WTC11 (cell line): ENCODE data around the gene AKR1C3. TPM values are rescaled to one million over a fixed set of nuclear protein-coding genes. Genes with fewer than 3 reads are reported as not detected.

ENCODE experiments used
- ATAC-seq: fragments of 200-7000 bp; cut with Tn5 transposase; 2 replicates; pipeline ENCODE4 v1.10.0; 2021; ENCODE audit warnings: mild to moderate bottlenecking, moderate library complexity
- CTCF ChIA-PET: fragments of 300-600 bp; sonication (Branson Sonifier 250); formaldehyde crosslinking; loops from one replicate; lab custom pipeline; 2021; ENCODE audit warnings: antibody characterized with exemption; lab: Charles Lee
- POLR2A ChIA-PET: fragments of 350-600 bp; sonication (Branson Sonifier 250); formaldehyde crosslinking; loops from one replicate; lab custom pipeline; 2021; ENCODE audit warnings: antibody characterized with exemption; lab: Charles Lee
- DNase-seq: peaks from one replicate; pipeline ENCODE4 v3.0.0; 2021; ENCODE audit warnings: low spot score
- H3K27ac Mint-ChIP-seq: 2 replicates; pipeline ENCODE4 v1.8.0; 2021; ENCODE audit warnings: mixed read lengths
- H3K27me3 Mint-ChIP-seq: 2 replicates; pipeline ENCODE4 v1.8.0; 2021; ENCODE audit warnings: low read depth, mild to moderate bottlenecking, moderate library complexity, mixed read lengths
- H3K36me3 Mint-ChIP-seq: 2 replicates; pipeline ENCODE4 v1.8.0; 2021; ENCODE audit warnings: mixed read lengths
- H3K4me1 Mint-ChIP-seq: 2 replicates; pipeline ENCODE4 v1.8.0; 2022; ENCODE audit warnings: mixed read lengths
- H3K4me3 Mint-ChIP-seq: 2 replicates; pipeline ENCODE4 v1.8.0; 2021; ENCODE audit warnings: mild to moderate bottlenecking, moderate library complexity, mixed read lengths
- H3K9me3 Mint-ChIP-seq: 2 replicates; pipeline ENCODE4 v1.8.0; 2021; ENCODE audit warnings: mixed read lengths
- AFF4 ChIP-seq: sonication (generic); formaldehyde crosslinking; IDR thresholded peaks from 2 replicates; pipeline ENCODE4 v1.8.1; 2023; ENCODE audit warnings: mild to moderate bottlenecking, missing genetic modification reagents, borderline replicate concordance
- ATF3 ChIP-seq: sonication (generic); formaldehyde crosslinking; conservative IDR thresholded peaks from 2 replicates; pipeline ENCODE4 v1.8.1; 2022; ENCODE audit warnings: mild to moderate bottlenecking, missing genetic modification reagents
- E2F5 ChIP-seq: sonication (generic); formaldehyde crosslinking; IDR thresholded peaks from 2 replicates; pipeline ENCODE4 v1.8.1; 2022; ENCODE audit warnings: mild to moderate bottlenecking, moderate library complexity, missing genetic modification reagents
- FOXJ3 ChIP-seq: sonication (generic); formaldehyde crosslinking; IDR thresholded peaks from 2 replicates; pipeline ENCODE4 v1.9.0; 2021; ENCODE audit warnings: missing genetic modification reagents, mild to moderate bottlenecking, borderline replicate concordance
- FOXK1 ChIP-seq: sonication (generic); formaldehyde crosslinking; IDR thresholded peaks from 2 replicates; pipeline ENCODE4 v1.8.0; 2022; ENCODE audit warnings: mild to moderate bottlenecking, moderate library complexity, missing genetic modification reagents
- GTF2I ChIP-seq: fragments of 250-450 bp; sonication (Bioruptor Pico); conservative IDR thresholded peaks from 2 replicates; pipeline ENCODE4 v1.4.0; 2021; ENCODE audit warnings: mild to moderate bottlenecking
- HMGXB4 ChIP-seq: sonication (generic); formaldehyde crosslinking; IDR thresholded peaks from 2 replicates; pipeline ENCODE4 v1.8.1; 2023; ENCODE audit warnings: mild to moderate bottlenecking, moderate library complexity, missing genetic modification reagents
- KAT7 ChIP-seq: sonication (generic); formaldehyde crosslinking; IDR thresholded peaks from 2 replicates; pipeline ENCODE4 v1.8.1; 2023; ENCODE audit warnings: missing genetic modification reagents, mild to moderate bottlenecking, borderline replicate concordance
- NFATC4 ChIP-seq: fragments of 250-450 bp; sonication (Bioruptor Pico); IDR thresholded peaks from 2 replicates; pipeline ENCODE4 v1.9.0; 2021; ENCODE audit warnings: mild to moderate bottlenecking
- NR1H2 ChIP-seq: sonication (generic); formaldehyde crosslinking; IDR thresholded peaks from 2 replicates; pipeline ENCODE4 v1.9.0; 2021; ENCODE audit warnings: mild to moderate bottlenecking, moderate library complexity, missing genetic modification reagents
- PRRX2 ChIP-seq: fragments of 250-450 bp; sonication (Bioruptor Pico); IDR thresholded peaks from 2 replicates; pipeline ENCODE4 v1.8.0; 2021; ENCODE audit warnings: mild to moderate bottlenecking
- SP1 ChIP-seq: sonication (generic); formaldehyde crosslinking; conservative IDR thresholded peaks from 2 replicates; pipeline ENCODE4 v1.8.1; 2022; ENCODE audit warnings: missing genetic modification reagents
- USF2 ChIP-seq: sonication (generic); formaldehyde crosslinking; IDR thresholded peaks from 2 replicates; pipeline ENCODE4 v1.8.1; 2023; ENCODE audit warnings: mild to moderate bottlenecking, missing genetic modification reagents, moderate library complexity
- ZBTB21 ChIP-seq: sonication (generic); formaldehyde crosslinking; IDR thresholded peaks from 2 replicates; pipeline ENCODE4 v1.8.1; 2023; ENCODE audit warnings: mild to moderate bottlenecking, missing genetic modification reagents, borderline replicate concordance
- ZMAT4 ChIP-seq: fragments of 250-450 bp; sonication (Bioruptor Pico); IDR thresholded peaks from 2 replicates; pipeline ENCODE4 v1.9.0; 2021; ENCODE audit warnings: mild to moderate bottlenecking
- ZNF263 ChIP-seq: sonication (generic); formaldehyde crosslinking; IDR thresholded peaks from 2 replicates; pipeline ENCODE4 v1.8.1; 2022; ENCODE audit warnings: low read depth, mild to moderate bottlenecking, moderate library complexity, missing genetic modification reagents
- ZNF281 ChIP-seq: sonication (generic); formaldehyde crosslinking; IDR thresholded peaks from 2 replicates; pipeline ENCODE4 v1.8.0; 2023; ENCODE audit warnings: mild to moderate bottlenecking, missing genetic modification reagents
- ZNF416 ChIP-seq: fragments of 250-450 bp; sonication (Bioruptor Pico); IDR thresholded peaks from 2 replicates; pipeline ENCODE4 v1.9.0; 2021; ENCODE audit warnings: mild to moderate bottlenecking, inconsistent platforms
- ZNF423 ChIP-seq: fragments of 250-450 bp; sonication (Bioruptor Pico); IDR thresholded peaks from 2 replicates; pipeline ENCODE4 v2.1.2; 2022; ENCODE audit warnings: mild to moderate bottlenecking, moderate library complexity
- ZNF532 ChIP-seq: fragments of 250-450 bp; sonication (Bioruptor Pico); IDR thresholded peaks from 2 replicates; pipeline ENCODE4 v1.9.0; 2021; ENCODE audit warnings: mild to moderate bottlenecking, borderline replicate concordance
- total RNA-seq: library from RNA; stranded (reverse); gene quantifications from 3 replicates; pipeline ENCODE4 v1.2.3, GENCODE V29; 2021

Gene AKR1C3
- total RNA-seq, 1 experiment from 2014 or later: 6.7 TPM

GRCh38 chr10:5116621-5117020 is 22.4 kb downstream of the AKR1C3 start (continued):
- no peak for TF ChIP-seq ZMAT4 (CRISPR knock-in tag)
- TF ChIP-seq NR1H2: no peak
- TF ChIP-seq ZNF416 (CRISPR knock-in tag): no peak
- TF ChIP-seq KAT7 (CRISPR knock-in tag): no peak
- no peak for TF ChIP-seq ZNF281 (CRISPR knock-in tag)
- TF ChIP-seq ZNF423 (CRISPR knock-in tag): no peak
- no peak for TF ChIP-seq FOXK1 (CRISPR knock-in tag)
- TF ChIP-seq NFATC4: no peak
- TF ChIP-seq USF2 (CRISPR knock-in tag): no peak

- CTCF ChIA-PET: no interaction called here
- Mint-ChIP-seq H3K9me3 (peaks cover 70% of the 10 kb centered on the region), H3K4me1 (no peaks in the 10 kb centered on the region), H3K27me3 (0 out of 2 replicates have a peak, but pooled peaks cover 3% of the 10 kb centered on the region), H3K27ac (no peak overlapping the region), H3K4me3 (no peak overlapping the region), H3K36me3 (peaks cover 18% of the 10 kb centered on the region)
- DNase-seq (no peak), ATAC-seq (no peak)
- POLR2A ChIA-PET: no interaction called here
- TF ChIP-seq AFF4 (CRISPR knock-in tag) (no peak), ZNF416 (CRISPR knock-in tag) (no peak), GTF2I (no peak), PRRX2 (CRISPR knock-in tag) (no peak), ZBTB21 (CRISPR knock-in tag) (no peak), SP1 (CRISPR knock-in tag) (no peak), FOXJ3 (CRISPR knock-in tag) (no peak), ZNF263 (no peak), E2F5 (no peak), HMGXB4 (CRISPR knock-in tag) (no peak), ATF3 (no peak), ZMAT4 (CRISPR knock-in tag) (no peak), ZNF532 (CRISPR knock-in tag) (no peak)
These were observed 22.8 kb downstream of the AKR1C3 start for GRCh38 chr10:5117026-5117425.
